H1 (cell line): ENCODE measurements around the gene SLC22A3.

ENCODE experiments used
- CREB1 ChIP-seq: IDR thresholded peaks from 2 replicates; pipeline ENCODE4 v1.6.1; 2012; ENCODE audit warnings: inconsistent platforms
- CTCF ChIP-seq, 3 experiments: IDR thresholded peaks; 1 replicate in 2 of 3; 2 replicates in 1 of 3; pipeline versions ENCODE4 v1.5.1 to v1.6.1; 2011; ENCODE audit warnings: low read length in 3 of 3, mild to moderate bottlenecking in 3 of 3, inconsistent platforms in 2 of 3, low read depth in 1 of 3, moderate library complexity in 1 of 3; ENCODE audit not compliant: insufficient read depth in 1 of 3; ENCODE audit errors: control extremely low read depth in 1 of 3
- GABPA ChIP-seq: IDR thresholded peaks from 2 replicates; pipeline ENCODE4 v1.6.1; 2011; ENCODE audit warnings: mild to moderate bottlenecking, low read length, moderate library complexity, borderline replicate concordance; ENCODE audit not compliant: insufficient read depth
- JUND ChIP-seq: IDR thresholded peaks from 2 replicates; pipeline ENCODE4 v1.6.1; 2011; ENCODE audit warnings: mild to moderate bottlenecking, improper control_type of control experiment, low read length
- KDM1A ChIP-seq: fragments of 200-600, 300-600 bp; sonication (generic); IDR thresholded peaks from 2 replicates; pipeline ENCODE4 v1.7.1; 2016; ENCODE audit warnings: mild to moderate bottlenecking, low read length, borderline replicate concordance
- POLR2A ChIP-seq, 2 experiments: IDR thresholded peaks; 1 replicate in 1 of 2; 2 replicates in 1 of 2; pipeline ENCODE4 v1.6.1; 2011; ENCODE audit warnings: low read depth in 2 of 2, low read length in 2 of 2, mild to moderate bottlenecking in 2 of 2; ENCODE audit errors: control extremely low read depth in 1 of 2
- POLR2AphosphoS5 ChIP-seq: IDR thresholded peaks from 2 replicates; pipeline ENCODE4 v1.6.1; 2011; ENCODE audit warnings: low read depth, low read length
- SIN3A ChIP-seq, 2 experiments: IDR thresholded peaks in 1 of 2; conservative IDR thresholded peaks in 1 of 2; 2 replicates each; pipeline ENCODE4 v1.6.1; 2011 to 2012; ENCODE audit warnings: low read length in 2 of 2, improper control_type of control experiment in 1 of 2, low read depth in 1 of 2, mild to moderate bottlenecking in 1 of 2
- TAF1 ChIP-seq: IDR thresholded peaks from 2 replicates; pipeline ENCODE4 v1.6.1; 2011; ENCODE audit warnings: mild to moderate bottlenecking, low read depth, low read length

GRCh38 chr6:160455541-160456213 lies 107.5 kb downstream of the SLC22A3 start:
- TF ChIP-seq CTCF (IDR thresholded peaks at IDR 0.05; ENCODE audit: control extremely low read depth in 1 of 3, insufficient read depth in 1 of 3, low read depth in 1 of 3, low read length in 3 of 3) = peak; percentile 89 to 98 (median 98)
- no peak for TF ChIP-seq SIN3A (conservative IDR thresholded peaks at IDR 0.05 in 1 of 2, IDR thresholded peaks at IDR 0.05 in 1 of 2; ENCODE audit: low read depth in 1 of 2, low read length in 2 of 2)
- no peak for TF ChIP-seq POLR2AphosphoS5
- TF ChIP-seq GABPA = no peak
- no peak for TF ChIP-seq TAF1
- no peak for TF ChIP-seq CREB1
- TF ChIP-seq POLR2A (IDR thresholded peaks at IDR 0.05; ENCODE audit: control extremely low read depth in 1 of 2, low read depth in 2 of 2, low read length in 2 of 2) = no peak
- 0 out of 2 replicates have a peak, but pooled peaks have one; percentile 5 for TF ChIP-seq JUND
- TF ChIP-seq KDM1A = no peak
